GM19240 (cell line): ENCODE measurements around the gene CRYBB2.
"Not testable (repeated sequence)": the region's sequence is repeated elsewhere in the genome, so short reads cannot be mapped to it uniquely, and the experiment has no call there.

Source experiments
- DNase-seq: peaks from one replicate; pipeline ENCODE4 v3.0.0; 2011; ENCODE audit warnings: low spot score; ENCODE audit not compliant: insufficient read length

CRYBB2 gene, protein sequence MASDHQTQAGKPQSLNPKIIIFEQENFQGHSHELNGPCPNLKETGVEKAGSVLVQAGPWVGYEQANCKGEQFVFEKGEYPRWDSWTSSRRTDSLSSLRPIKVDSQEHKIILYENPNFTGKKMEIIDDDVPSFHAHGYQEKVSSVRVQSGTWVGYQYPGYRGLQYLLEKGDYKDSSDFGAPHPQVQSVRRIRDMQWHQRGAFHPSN

DNA sequence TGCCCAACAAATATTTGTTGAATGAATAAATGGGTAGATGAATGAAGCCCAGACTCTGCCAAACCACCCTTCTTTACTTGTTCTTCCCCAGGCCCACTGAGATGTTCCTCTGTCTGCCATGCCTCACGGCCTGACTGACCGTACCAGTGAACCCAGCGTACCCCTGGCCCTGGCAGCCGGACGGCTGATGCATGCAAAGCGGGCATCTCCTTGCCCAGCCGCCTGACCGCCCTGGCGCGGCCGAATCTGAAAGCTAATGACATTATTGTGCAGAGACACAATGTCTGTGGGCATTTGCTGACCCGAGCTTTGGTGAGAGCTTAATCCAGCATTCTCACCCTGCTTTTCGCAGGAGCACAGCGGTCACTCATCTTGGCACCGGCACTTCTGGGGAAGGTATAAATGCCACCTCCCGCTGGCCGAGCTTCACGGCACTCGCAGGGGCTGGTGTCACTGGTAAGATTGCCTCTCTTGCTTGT lies at the start of gene CRYBB2:
TSS of gene CRYBB2 (plus strand) at position 429 of the 479 bp plus-strand sequence. CDS start 1,791 bp downstream, outside the sequence.
- no peak for DNase-seq

DNA sequence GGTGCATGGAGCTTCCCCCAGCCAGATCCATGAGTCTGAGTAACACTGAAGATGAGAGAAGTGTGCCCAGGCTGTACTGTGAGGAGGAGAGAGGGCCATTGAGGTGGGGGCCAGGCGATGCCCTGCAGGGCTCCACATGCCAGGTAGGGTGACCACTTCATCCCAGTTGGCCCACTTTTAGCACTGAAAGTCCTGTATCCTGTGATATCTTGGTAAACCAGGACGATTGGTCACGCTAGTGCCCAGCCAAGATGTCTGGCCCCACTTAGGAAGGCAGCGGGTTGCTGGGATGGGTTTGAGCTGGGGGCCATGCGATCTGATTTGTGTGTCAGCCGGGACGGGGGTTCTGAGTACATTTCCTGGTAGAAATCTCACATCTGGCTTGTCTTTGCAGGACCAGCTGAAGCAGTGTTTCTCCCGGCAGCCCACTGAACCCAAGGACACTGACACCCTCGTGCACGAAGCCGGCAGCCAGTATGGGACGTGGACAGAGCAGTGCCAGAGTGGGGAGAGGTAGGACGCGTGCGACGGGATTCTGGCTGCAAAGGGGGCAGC lies 48.9 kb upstream of the CRYBB2 start:
- DNase-seq: no peak

DNA sequence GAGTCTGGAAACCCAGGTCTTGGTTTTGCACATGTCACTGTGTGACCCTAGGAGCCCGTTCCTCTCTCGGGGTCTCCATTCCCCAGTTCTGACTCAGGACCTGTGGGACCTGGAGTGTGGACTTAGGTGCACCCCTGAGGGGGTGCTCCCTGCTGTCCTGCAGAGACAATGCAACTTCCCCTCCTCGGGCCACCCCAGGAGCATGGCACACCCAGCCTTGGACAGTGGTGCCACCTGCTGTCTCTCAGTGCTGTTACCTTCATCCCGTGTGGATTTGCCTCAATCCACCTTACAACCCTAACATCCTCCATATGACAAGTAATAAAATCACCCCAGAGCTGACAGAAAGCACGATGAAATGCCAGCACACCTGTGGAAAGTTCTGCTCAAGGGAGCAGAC lies 47.3 kb upstream of the CRYBB2 start:
- peak; percentile 35 for DNase-seq

DNA sequence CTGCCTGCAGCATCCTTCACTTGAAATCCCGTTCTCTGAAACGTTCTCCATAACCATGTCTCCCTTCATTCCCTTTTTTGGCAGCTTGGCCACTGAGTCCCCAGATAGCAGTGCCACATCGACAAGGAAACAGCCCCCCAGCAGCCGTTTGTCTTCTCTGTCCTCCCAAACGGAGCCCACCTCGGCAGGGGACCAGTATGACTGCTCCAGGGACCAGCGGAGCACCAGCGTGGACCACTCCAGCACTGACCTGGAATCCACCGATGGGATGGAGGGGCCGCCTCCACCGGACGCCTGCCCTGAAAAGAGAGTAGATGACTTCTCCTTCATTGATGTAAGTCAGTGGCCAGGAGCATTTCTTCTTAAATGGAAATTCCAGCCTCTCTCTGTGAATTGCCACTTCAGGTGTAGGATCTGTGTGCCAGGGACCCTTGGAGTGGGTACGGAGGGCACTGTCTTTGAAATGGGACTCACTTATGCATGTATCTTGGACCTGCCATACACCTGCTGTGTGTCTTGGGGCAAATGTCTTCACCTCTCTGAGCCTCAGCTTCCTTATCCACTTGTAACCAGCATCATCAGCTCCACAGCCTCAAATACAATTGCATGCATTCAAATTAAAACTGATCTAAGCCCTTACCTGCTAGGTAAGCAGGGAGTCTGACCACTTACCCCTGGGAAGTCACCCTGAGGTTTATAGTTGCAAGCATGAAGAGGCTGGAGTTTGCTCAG lies 45.1 kb upstream of the CRYBB2 start:
- no peak for DNase-seq

DNA sequence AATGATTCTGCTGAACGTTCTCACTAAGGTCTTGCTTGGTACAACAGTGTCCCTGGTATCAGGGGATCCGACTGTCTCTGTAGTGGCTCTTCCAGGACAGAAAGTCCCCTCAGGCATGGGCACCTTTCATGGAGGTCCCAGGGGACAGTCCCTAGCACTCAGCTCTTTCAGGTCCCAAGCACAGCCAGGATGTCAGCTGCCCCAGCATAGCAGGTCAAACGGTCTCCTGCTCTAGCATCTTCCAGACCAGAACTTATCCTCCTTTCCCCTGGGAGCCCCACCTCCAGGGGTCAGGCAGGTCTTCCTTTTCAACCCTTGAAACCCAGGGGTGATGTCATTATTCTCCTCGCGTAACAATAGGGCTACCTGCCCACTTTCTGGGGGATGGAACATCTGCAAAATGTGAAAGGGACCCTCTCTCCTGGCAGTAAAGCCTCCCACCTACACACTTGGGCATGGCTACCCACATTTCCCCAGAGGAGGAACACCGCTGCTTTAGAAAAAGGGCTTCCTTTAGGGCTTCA lies 44.5 kb upstream of the CRYBB2 start:
- DNase-seq: no peak

DNA sequence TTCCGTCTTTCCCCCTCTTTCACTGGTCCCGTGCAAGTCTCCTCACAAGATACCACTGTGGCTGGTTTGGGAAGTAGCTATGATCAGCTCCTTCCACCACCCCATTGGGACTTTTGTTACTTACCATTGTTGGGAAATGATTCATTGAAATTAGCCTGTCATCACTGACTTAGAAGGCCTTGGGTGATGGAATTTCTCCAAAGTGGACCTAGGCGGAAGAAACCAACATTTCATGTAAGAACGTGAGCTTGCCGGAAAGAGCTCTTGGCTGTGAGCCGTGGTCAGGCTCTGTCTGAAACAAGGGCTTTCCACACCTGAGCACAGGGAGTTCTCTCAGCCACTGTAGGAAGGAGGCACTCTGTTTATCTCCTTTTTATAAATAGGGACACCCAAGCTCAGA lies 43.3 kb upstream of the CRYBB2 start:
- DNase-seq: no peak

DNA sequence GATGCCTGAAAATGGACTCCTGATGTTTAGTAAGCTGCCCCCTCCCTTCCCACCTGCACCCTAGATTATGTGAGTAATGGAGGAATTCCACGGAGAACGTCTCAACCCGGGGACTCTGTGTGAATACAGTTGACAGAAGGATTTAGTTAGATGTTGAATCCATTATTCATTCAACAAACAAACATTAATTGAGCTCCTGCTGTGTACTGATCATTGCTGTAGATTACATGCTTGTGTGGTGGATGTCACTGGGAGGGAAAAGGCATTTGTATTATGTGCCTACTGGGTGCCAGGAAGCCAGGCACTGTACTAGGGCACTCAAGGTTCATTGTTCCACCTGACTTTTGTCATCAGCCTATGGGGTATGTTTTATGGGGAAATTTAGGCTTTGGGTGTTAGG lies 42.6 kb upstream of the CRYBB2 start:
- no peak for DNase-seq

DNA sequence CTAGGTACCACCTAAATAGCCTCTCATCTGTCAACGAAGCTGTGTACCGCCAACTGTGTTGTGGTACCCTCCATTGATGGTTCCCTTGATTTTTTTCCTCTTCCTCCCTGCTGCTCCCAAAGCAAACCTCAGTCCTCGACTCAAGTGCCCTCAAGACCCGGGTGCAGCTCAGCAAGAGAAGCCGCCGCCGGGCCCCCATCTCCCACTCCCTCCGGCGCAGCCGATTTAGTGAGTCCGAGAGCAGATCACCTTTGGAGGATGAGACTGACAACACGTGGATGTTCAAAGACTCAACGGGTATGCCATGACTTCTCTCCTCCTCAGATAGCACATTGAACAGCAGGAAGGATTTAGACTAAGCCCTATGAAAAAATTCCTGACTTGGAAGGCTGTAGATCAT lies 42.2 kb upstream of the CRYBB2 start:
- no peak for DNase-seq

DNA sequence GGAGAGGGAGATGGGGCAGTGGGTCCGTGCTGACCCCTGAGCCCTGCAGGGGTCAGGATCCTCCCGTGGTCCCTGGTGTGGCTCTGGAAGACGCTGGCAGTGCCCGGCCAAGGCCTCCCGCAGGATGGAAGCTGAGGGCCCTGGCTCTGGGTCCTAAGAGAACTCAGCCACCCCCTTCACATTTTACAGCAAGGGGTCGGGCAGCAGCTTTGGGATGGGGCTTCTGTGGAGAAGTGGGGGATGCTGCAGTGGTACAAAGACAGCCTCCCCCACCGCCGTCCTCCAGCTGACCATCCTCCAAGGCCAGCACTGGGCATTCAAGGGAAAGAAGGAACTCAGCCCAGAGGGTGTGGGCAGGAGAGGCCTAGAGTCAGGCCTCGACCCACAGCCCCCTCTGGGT lies 41.5 kb upstream of the CRYBB2 start:
- no peak for DNase-seq

DNA sequence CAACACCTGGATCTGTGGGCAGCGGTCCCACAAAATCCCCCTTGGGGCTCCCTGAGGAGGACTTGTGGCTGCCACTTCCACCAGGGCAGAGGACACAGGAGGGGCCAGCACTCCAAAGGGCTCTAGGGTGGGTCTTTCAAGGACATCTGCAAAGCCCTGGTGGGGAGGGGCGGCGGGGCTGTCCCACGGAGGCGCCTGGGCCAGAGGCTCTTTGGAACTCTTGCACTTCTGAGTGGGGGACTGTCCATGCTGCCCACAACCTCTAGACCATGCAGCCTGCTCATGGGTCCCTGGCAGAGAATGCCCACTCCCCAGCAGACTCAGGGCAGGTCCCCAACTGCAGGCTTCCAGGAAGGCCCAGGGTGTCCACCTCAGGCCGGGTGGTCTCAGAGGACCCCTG lies 41.1 kb upstream of the CRYBB2 start:
- DNase-seq: not testable (repeated sequence)

DNA sequence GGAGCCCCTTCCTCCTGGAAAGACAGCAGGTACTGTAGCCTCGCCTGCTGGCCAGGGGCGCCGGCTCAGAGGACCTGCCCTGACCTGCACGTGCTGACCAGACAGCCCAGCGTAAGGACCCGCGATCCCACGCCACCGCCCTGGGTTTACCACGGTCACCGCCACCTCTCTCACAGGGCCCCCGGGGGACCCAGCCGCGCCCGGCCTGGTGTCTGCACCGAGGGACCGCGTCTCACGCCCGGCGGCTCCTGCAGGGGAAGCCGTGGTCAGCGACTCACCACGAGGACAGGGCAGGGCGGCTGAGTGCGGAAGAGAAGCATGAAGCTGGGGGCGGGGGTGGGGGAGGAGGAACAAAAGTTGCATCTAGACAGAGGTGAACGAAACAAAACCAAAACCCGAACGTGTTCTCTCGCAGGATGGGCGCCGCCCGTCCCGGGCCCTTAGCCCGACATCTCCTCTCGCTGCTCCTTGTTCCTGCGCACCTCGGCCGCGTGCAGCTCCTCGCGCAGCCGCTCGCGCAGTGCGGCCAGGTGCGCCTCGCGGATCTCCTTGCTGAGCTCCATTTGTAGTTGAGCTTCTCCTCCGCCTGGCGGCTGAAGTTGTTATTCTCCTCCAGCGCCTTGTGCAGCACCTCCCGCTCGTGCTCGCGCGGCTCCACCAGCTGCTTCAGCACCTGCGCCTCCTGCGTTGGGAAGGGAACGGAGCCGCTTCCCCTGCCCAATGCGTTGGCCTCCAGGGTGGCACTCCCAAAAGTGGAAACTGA lies 40.4 kb upstream of the CRYBB2 start:
- not testable (repeated sequence) for DNase-seq

DNA sequence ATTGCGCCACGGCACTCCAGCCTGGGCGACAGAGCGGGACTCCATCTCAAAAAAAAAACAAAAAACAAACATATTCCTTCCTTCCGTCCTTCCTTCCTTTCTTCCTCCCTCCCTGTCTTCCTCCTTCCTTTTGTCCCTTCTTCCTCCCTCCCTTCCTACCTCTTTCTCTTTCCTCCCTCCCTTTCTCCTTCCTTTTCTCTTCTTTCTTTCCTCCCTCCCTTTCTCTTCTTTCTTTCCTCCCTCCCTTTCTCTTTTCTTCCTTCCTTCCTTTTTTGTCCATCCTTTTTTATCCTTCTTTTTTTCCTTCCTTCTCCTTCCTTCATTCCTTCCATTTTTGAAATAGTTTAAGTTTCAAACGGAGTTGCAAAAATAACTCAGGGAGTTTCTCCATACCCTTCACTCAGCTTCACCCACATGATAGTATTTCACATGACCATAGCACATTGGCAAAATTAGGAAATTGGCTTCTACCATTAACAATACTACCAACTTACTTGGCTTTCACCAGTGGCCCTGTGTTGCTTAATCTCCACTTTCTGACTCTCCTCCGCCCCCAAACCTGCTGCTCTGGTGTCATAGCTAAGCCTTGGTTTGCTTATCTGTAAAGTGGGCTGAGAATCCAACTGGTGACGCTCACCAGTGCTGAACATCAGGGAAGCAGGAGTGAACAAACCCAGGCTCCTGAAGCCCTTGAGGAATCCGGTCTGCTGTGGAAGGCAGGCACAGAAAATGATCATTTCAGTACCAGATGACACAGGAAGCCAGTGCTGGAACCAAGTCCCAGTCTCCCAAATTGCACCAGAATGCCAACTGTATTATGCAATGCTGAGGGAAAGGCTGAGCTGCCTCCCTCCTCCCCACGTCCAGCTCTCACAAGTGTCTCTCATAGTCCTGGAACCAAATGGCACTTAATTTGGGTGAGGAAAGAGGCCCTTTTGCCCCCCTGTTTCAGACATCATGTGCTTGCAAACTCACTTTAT lies 37.0 kb upstream of the CRYBB2 start:
- no peak for DNase-seq

DNA sequence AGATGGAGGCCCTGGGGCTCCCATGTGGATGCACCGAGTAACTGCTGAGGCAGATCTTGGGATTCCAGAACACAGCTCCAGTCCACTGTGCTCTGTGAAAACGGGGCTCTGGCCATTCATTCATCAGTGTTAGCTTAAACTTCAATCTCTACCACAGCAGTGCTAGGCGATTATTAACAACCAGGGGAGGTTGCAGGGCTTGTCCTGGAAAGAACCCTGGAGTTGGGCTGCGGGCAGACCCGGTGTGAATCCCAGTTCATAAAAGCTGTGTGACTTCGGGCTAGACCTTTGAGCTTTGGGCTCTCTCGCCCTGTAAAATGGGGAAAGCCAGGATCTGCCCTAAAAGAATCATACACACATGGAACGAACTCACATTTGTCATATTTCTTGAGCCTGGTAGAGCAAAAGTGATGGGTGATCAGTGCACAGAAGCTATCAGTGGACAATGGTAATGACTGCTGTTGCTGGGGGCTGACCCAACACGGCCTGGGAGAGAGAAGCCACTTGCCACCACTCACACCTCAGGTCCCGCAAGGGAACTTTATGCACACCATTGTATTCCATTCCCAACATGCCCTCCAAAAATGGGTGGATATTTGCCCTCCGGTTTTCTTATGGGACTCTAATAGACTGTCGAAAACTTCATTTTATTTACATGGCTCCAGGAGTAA lies 35.4 kb upstream of the CRYBB2 start:
- no peak for DNase-seq

DNA sequence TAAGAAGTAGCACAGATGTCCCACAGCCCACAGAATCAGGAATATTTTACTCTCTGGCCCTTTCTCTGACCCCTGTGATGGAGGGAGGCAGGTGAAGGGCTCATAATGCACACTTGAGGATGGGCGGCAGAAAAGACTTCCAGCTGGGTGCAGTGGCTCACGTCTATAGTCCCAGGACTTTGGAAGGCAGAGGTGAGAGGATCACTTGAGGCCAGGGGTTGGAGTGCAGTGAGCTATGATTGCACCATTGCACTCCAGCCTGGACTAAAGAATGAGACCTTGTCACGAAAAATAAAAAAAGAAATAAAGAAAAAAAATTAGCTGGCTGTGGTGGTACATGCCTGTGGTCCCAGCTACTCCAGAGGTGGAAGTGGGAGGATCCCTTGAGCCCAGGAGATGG lies 33.3 kb upstream of the CRYBB2 start:
- DNase-seq: no peak

DNA sequence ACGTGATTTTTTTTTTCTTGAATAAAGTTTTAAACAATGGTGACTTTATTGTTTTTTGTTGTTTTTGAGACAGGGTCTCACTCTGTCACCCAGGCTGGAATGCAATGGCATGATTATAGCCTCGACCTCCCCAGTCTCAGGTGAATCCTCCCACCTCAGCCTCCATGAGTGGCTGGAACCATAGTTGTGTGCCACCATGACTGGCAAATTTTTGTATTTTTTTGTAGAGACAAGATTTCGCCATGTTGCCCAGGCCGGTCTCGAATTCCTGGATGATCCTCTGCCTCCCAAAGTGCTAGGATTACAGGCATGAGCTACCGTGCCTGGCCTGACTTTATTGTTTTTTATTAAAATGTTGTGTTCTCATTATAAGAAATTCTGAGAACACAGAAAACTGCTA lies 32.0 kb upstream of the CRYBB2 start:
- DNase-seq: no peak

DNA sequence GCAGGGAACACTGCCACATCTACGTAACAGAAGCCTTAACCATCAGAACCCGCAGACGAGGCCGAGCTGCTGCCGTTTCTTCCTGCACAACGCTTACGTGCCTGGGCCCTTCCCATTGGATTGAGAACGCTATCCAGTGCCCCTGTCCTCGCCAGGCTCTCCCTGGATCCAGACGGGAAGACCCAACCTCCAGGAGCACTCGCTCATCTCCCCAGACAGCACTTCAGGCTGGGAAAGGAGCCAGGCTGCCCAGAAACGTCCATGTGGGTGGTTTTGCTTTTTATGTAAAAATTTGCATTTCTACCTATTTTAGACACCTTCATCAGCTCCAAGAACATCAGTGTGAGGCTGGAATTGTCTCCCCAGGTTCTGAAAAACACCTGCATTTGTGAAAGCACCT lies 27.0 kb upstream of the CRYBB2 start:
- DNase-seq: no peak

DNA sequence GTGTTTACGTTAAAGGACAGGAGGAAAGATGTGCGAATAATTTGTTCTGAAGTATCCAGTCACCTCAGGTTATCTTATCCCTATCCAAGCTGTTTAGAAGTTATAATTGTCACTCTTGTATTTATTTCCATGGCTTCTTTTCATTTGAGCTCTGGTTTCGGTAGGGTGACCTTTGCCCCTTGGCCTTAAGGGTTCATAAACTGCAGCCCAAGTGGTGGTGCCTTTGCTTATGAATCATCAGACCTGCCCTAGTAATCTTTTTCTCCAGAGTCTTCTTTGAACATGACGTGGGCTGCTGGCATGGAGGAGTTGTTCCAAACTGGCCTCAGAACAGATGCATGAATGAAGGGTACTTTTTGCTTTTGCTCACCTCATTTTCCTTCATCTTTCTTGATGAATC lies 26.3 kb upstream of the CRYBB2 start:
- no peak for DNase-seq

DNA sequence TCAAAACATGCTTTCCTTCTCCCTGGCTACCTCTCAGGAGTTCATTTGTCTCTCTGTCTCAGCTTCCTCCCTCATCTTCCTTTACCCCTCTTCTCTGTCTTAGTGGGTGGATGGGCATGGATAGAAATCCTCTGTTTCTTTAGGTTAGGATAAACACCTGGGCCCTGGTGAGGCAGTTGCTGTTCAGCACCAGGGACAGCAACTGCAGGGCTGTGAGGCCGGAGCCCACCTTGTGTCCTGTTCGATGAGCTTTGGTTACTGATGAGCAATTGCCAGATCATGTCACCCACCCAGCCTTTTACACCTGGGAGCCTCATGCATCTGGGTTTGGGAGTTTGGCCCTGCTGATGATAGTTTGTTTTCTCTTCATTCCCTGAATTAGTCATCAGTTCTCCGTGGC lies 25.9 kb upstream of the CRYBB2 start:
- no peak for DNase-seq

DNA sequence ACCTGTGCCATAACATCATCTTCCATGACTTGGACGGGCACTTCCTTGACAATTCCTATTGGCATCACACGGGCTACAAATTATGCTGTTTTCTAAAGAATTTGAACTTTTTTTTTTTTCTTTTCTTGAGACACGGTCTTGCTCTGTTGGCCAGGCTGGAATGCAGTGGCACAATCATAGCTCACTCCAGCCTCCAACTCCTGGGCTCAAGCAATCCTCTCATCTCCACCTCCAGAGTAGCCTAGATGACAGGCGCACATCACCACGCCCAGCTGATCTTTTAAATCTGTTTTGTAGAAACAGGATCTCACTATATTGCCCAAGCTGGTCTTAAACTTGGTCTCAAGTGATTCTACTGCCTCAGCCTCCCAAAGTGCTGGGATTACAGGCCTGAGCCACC lies 23.1 kb upstream of the CRYBB2 start:
- DNase-seq: no peak

DNA sequence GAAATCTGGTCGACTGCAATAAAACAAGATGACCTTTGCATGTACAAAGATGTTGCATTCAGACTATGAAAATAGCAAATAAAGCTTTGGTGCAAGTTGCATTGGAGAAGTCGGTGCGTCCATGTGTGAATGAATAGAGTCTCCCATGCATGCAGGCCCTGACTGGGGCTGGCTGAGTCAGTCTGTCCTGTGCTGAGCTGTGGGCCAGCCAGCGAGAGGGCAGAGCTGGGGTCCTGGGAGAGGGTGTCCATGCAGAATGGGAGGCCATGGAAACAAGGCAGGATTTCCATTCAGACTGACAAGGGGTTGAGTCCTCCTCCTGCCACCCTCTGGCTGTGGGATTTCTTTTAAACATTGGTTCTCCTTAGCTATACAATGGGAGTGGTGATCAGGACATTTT lies 22.1 kb upstream of the CRYBB2 start:
- no peak for DNase-seq
